ENCODE measurements around the gene STPG1.

STPG1 gene

DNA sequence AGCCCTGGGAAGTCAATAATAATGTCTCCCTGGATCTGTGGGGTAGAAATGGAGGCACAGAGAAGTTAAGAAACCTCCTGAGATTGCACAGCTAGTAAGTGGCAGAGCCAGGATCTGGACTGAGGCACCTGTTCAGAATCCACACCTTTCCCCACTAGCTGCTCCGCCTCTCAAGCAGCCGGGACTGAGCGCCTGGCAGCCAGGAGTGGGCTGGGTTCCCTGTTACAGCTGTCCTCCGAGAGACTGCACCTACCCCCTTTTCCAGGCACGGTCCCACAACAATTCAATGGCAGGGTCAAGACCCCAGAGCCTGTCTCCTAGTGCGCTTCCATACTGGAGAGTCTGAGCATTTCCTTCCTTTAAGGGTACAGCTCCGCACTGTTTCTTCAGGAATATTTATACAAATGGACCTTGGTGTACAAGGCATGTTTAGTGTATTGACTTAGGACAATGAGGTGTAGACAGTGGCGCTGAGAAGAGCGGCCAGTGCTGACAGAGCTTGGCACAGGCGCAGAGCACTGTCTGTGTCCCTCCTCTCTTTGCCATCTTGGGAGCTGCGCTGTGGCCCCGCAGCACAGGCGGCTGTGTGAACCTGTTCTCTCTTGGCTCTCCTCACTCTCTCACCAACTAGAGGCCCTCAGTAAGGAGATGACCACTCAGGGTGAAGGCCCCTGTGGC lies 70.0 kb downstream of the STPG1 start:
- TF ChIP-seq, protein P1, sequence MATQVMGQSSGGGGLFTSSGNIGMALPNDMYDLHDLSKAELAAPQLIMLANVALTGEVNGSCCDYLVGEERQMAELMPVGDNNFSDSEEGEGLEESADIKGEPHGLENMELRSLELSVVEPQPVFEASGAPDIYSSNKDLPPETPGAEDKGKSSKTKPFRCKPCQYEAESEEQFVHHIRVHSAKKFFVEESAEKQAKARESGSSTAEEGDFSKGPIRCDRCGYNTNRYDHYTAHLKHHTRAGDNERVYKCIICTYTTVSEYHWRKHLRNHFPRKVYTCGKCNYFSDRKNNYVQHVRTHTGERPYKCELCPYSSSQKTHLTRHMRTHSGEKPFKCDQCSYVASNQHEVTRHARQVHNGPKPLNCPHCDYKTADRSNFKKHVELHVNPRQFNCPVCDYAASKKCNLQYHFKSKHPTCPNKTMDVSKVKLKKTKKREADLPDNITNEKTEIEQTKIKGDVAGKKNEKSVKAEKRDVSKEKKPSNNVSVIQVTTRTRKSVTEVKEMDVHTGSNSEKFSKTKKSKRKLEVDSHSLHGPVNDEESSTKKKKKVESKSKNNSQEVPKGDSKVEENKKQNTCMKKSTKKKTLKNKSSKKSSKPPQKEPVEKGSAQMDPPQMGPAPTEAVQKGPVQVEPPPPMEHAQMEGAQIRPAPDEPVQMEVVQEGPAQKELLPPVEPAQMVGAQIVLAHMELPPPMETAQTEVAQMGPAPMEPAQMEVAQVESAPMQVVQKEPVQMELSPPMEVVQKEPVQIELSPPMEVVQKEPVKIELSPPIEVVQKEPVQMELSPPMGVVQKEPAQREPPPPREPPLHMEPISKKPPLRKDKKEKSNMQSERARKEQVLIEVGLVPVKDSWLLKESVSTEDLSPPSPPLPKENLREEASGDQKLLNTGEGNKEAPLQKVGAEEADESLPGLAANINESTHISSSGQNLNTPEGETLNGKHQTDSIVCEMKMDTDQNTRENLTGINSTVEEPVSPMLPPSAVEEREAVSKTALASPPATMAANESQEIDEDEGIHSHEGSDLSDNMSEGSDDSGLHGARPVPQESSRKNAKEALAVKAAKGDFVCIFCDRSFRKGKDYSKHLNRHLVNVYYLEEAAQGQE (IDR thresholded peaks at IDR 0.05; ENCODE audit: insufficient read depth in 1 of 2, low read depth in 2 of 2, low read length in 2 of 2) = no peak
- TF ChIP-seq SIN3A (IDR thresholded peaks at IDR 0.05; ENCODE audit: borderline replicate concordance, insufficient read depth, low read length) = no peak
- TF ChIP-seq FOXP2 (optimal IDR thresholded peaks at IDR 0.05; ENCODE audit: borderline replicate concordance, extremely low read depth, extremely low read length, insufficient read depth) = no peak
- no peak for TF ChIP-seq POLR2AphosphoS5 (IDR thresholded peaks at IDR 0.05; ENCODE audit: low read depth, low read length)
- no peak for TF ChIP-seq TAF1 (IDR thresholded peaks at IDR 0.05; ENCODE audit: borderline replicate concordance, insufficient read depth, low read length)

DNA sequence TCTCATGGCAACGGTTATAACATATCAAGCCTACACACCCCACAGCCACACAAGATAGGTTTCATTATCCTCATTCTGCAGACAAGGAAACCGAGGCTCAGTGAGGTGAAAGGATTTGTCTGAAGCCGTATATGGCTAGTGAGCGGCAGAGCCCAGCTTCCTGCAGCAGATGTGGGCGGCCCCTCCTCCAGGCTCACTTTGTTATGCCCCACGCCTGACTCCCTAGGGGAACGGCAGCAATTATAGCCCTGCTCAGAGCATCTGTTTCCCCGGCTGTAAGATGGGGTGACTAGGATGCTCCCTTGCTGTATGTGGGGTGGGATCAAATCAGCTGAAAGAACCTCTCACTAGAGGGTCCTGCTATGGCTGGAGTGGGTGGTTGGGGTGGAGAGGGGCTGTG lies 72.3 kb downstream of the STPG1 start:
- TF ChIP-seq FOXP2 (optimal IDR thresholded peaks at IDR 0.05; ENCODE audit: borderline replicate concordance, extremely low read depth, extremely low read length, insufficient read depth) (no peak), SIN3A (IDR thresholded peaks at IDR 0.05; ENCODE audit: borderline replicate concordance, insufficient read depth, low read length) (no peak), TAF1 (IDR thresholded peaks at IDR 0.05; ENCODE audit: borderline replicate concordance, insufficient read depth, low read length) (no peak)

DNA sequence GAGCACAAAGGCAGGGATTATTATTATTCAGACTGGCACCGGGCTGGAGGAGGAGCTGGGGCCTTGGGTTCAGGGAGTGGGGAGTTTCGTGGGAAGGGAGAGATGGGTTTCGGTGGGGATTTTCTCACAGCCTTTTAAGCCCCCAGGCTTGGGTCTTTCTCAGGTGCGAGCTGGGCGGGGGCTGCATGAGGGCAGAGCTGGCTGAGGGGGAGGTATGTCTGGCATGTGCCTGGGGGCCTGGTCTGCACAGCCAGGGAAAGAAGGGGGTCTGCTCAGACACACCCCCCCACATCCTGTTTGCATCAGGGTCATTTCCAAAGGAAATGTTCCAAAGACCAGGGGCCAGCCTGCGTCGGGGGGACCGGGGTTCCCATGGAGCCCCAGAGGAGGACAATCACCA lies 72.8 kb downstream of the STPG1 start:
- TF ChIP-seq SIN3A (IDR thresholded peaks at IDR 0.05; ENCODE audit: borderline replicate concordance, insufficient read depth, low read length) (no peak), TAF1 (IDR thresholded peaks at IDR 0.05; ENCODE audit: borderline replicate concordance, insufficient read depth, low read length) (no peak), FOXP2 (optimal IDR thresholded peaks at IDR 0.05; ENCODE audit: borderline replicate concordance, extremely low read depth, extremely low read length, insufficient read depth) (no peak), POLR2AphosphoS5 (IDR thresholded peaks at IDR 0.05; ENCODE audit: low read depth, low read length) (no peak)
- TF ChIP-seq, protein P1 (IDR thresholded peaks at IDR 0.05; ENCODE audit: insufficient read depth in 1 of 2, low read depth in 2 of 2, low read length in 2 of 2) = no peak

DNA sequence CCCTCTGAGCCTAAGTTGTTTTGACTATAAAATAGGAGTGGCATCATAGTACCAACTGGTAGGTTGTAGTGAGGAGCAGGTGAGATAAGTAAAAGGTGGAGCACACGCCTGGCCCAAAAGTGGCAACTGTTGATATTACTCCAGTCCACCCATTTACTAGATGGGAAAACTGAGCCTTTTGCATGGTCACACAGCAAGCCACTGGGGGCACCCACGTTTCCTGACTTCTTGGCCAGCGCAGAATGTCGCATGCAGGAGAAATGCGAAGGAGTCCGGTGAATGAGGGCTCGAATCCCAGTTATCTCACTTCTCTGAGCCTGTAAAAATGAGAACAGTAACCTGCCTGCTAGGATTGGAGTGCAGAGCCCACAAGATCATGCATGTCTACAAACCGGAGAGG lies 73.6 kb downstream of the STPG1 start:
- TF ChIP-seq POLR2AphosphoS5 (IDR thresholded peaks at IDR 0.05; ENCODE audit: low read depth, low read length) (no peak), TAF1 (IDR thresholded peaks at IDR 0.05; ENCODE audit: borderline replicate concordance, insufficient read depth, low read length) (no peak), SIN3A (IDR thresholded peaks at IDR 0.05; ENCODE audit: borderline replicate concordance, insufficient read depth, low read length) (no peak), FOXP2 (optimal IDR thresholded peaks at IDR 0.05; ENCODE audit: borderline replicate concordance, extremely low read depth, extremely low read length, insufficient read depth) (no peak)
- TF ChIP-seq, protein P1 (IDR thresholded peaks at IDR 0.05; ENCODE audit: insufficient read depth in 1 of 2, low read depth in 2 of 2, low read length in 2 of 2) = no peak

DNA sequence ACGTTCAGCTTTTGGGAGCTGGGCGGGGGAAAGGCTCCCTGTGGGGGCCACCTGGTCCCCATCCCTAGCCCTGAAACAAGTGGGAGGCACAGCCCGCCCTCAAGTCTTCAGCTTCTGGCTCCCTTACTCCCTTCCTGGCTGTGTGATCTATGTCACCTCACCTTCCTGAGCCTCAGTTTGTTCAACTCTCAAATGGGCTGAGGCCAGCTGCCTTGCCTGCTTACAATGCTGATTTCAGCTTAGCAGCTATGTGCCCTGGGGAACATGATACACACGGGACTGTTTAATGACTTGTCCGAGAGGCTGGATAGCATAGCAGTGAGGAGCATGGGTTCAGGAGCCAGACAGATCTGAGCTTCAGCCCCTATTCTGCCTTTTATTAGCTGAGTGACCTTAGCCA lies 75.1 kb downstream of the STPG1 start:
- TF ChIP-seq TAF1 (IDR thresholded peaks at IDR 0.05; ENCODE audit: borderline replicate concordance, insufficient read depth, low read length) (no peak), SIN3A (IDR thresholded peaks at IDR 0.05; ENCODE audit: borderline replicate concordance, insufficient read depth, low read length) (no peak), POLR2AphosphoS5 (IDR thresholded peaks at IDR 0.05; ENCODE audit: low read depth, low read length) (no peak), FOXP2 (optimal IDR thresholded peaks at IDR 0.05; ENCODE audit: borderline replicate concordance, extremely low read depth, extremely low read length, insufficient read depth) (no peak)
- TF ChIP-seq, protein P1 (IDR thresholded peaks at IDR 0.05; ENCODE audit: insufficient read depth in 1 of 2, low read depth in 2 of 2, low read length in 2 of 2) = no peak
